ENCODE results near the gene TMEM170B. TPM values are rescaled to one million over a fixed set of nuclear protein-coding genes. Genes with fewer than 3 reads are reported as not detected.

TMEM170B gene
- total and polyA plus RNA-seq, 7 experiments from 2014 or later, result 0.29 to 12.7 (median 3.2) TPM

DNA sequence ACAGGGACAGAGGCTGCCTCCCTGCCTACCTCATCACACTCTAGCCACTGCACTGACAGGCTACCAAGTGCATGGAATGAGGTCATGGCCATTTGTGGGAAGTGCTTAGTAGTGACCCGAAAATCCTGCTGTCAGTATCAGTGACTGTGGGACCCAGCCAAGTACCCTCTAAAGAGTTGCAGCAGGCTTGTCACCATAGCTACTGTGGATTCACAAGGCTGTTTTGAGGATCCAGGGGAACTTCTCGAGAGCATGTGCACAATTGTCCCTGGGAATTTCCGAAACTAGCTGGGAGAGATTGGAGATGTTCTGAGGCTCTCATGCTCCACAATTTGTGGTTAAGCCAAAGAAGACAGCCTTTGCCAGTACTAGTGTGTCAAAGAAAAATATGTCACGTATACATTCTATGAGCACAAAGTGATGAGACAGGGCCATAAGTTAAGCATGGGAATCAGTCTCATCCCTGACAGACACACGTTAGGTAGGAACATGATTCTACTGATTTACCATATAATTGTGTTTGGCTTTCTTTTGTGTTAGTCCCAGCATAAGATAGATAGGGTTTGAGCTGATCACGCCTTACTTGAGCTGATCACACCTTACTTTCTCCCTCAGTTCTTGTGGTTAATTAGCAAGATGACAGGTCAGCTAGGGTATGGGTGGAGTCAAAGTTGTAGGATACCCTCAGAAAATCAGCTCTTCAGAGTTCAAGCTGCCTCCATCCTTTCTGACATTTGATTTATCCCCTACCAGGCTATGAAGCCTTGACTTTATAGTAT is 42.6 kb upstream of the TMEM170B start:
- H3K4me3 Mint-ChIP-seq, result no peak overlapping the region

DNA sequence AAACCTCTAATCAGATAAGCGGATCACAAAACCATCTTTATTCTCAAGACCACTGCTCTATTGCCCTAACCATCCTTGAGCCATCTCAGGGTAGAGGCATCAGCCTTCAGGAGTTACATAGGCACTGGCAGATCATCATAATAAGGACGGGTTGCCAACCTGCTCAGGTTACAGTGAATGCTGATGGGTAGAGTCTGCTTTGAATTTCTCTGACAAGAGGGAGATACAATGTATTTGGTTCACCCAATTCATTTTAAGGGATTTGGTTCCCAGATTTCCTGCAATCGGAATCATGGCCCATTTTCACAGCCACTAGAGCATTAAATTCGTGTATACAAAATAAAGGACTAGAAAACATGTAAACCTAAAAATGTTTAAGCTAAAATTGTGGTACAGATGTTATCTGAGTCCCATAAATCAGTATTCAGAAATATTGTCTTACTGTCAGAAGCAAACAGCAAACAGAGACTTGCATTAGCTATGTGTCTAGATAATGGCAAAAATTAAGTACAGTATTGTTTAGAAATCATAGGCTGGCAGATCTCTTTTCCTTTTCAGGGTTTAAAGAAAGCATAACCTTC is 41.9 kb upstream of the TMEM170B start:
- Mint-ChIP-seq H3K27me3 (no peaks in the 10 kb centered on the region), H3K9me3 (peaks cover 0 to 1% (median 0%) of the 10 kb centered on the region in 11 donors), H3K4me1 (peaks cover 0 to 3% (median 0%) of the 10 kb centered on the region in 7 donors), H3K4me3 (no peak overlapping the region), H3K27ac (no peak overlapping the region), H3K36me3 (no peaks in the 10 kb centered on the region)
- POLR2A ChIA-PET, result no interaction called here
- Histone ChIP-seq H3K27ac (ENCODE audit: low read depth, low read length) (no peak overlapping the region), H3K9me3 (ENCODE audit: control insufficient read depth in 2 of 3, low read length in 3 of 3) (no peaks in the 10 kb centered on the region), H3K4me3 (ENCODE audit: low read length) (no peak overlapping the region), H3K27me3 (ENCODE audit: control insufficient read depth in 2 of 2, insufficient read depth in 2 of 2, low read length in 2 of 2) (no peaks in the 10 kb centered on the region), H3K4me1 (ENCODE audit: control insufficient read depth in 2 of 2, insufficient read depth in 2 of 2, low read length in 2 of 2) (peaks cover 0 to 10% of the 10 kb centered on the region in 2 donors), H3K36me3 (ENCODE audit: control insufficient read depth in 2 of 3, insufficient read depth in 3 of 3, low read length in 3 of 3) (no peaks in the 10 kb centered on the region)
- no peak for ATAC-seq
- CTCF ChIA-PET, result interaction anchor here (0.6 to 6.5 kb wide), 20 partner anchors 9 to 874 kb away, joined by 3 to 46 read pairs (median 4); no protein-coding TSS in a partner anchor
- DNase-seq, result no peak
- intact Hi-C loops (cut with micrococcal nuclease), result loop anchor here (1.0 to 10.0 kb wide), 13 partner anchors 41 to 541 kb away; partner anchors contain the start of genes NEDD9 (in 2 of the 2), SMIM13 (in 2 of the 2) and TMEM170B (in 1 of the 2)

More for the DNA sequence above, 42.6 kb upstream of the TMEM170B start:
- POLR2A ChIA-PET, result no interaction called here
- Mint-ChIP-seq H3K4me1 (peaks cover 0 to 3% (median 0%) of the 10 kb centered on the region in 7 donors), H3K27me3 (no peaks in the 10 kb centered on the region), H3K9me3 (no peaks in the 10 kb centered on the region), H3K36me3 (no peaks in the 10 kb centered on the region), H3K27ac (no peak overlapping the region)
- H3K4me3 ChIP-seq (ENCODE audit: low read length), result no peak overlapping the region
- DNase-seq, result no peak
- H3K27ac ChIP-seq (ENCODE audit: low read depth, low read length), result no peak overlapping the region
- no peaks in the 10 kb centered on the region for H3K27me3 ChIP-seq (ENCODE audit: control insufficient read depth in 2 of 2, insufficient read depth in 2 of 2, low read length in 2 of 2)
- ATAC-seq, result no peak
- H3K4me1 ChIP-seq (ENCODE audit: control insufficient read depth in 2 of 2, insufficient read depth in 2 of 2, low read length in 2 of 2), result peaks cover 0 to 10% of the 10 kb centered on the region in 2 donors
- H3K36me3 ChIP-seq (ENCODE audit: control insufficient read depth in 2 of 3, insufficient read depth in 3 of 3, low read length in 3 of 3), result no peaks in the 10 kb centered on the region
- CTCF ChIA-PET, result interaction anchor here (0.6 to 6.5 kb wide), 14 partner anchors 8 to 873 kb away, joined by 3 to 46 read pairs (median 5); no protein-coding TSS in a partner anchor
- H3K9me3 ChIP-seq (ENCODE audit: control insufficient read depth in 2 of 3, low read length in 3 of 3), result no peaks in the 10 kb centered on the region
- intact Hi-C loops (cut with micrococcal nuclease), result loop anchor here in 1 of 2 donors (5.0 to 10.0 kb wide), 4 partner anchors 83 to 263 kb away; partner anchors contain the start of gene NEDD9

DNA sequence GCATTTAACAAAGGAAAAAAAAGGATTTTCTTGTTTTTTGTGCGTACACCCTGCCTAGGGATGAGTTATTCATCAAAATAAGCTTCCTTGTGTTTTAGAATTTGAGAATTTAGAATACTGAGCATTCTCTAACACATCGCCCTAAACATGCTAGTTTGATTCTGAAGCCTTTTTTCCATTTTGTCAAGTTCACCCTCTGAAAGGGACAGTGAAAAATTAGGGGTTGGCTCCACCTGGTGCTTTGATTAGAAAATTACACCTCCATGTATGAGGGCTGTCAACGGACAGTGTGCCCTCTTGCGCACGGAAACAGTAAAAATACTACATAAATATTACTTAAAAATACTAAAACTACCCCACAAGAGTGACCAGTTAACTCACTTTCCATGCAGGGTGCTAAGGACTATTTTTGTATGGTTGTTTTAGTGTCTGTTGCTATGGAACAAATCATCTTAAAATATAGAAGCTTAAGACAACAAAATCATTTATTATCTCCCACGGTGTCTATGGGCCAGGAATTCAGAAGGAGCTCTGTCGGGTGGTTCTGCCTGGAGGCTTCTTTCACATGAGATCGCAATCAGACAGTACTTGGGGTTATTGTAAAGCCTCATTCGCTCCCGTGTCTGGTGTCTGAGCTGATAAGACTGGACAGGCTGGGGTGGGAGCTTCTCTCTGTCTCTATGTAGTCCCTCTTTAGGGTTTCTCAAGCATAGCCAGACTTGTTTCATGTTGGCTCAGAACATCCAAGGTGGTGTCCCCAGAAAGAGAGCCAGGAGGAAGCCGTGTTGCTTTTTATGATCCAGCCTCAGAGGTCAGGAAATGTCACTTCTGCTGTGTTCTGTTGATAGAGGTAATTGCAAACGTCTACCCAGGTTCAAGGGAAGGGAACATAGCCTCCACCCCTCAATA is 41.1 kb upstream of the TMEM170B start:
- Mint-ChIP-seq H3K27ac (no peak overlapping the region), H3K4me1 (peaks cover 0 to 3% (median 0%) of the 10 kb centered on the region in 7 donors), H3K9me3 (peaks cover 0 to 6% (median 0%) of the 10 kb centered on the region in 11 donors), H3K27me3 (no peaks in the 10 kb centered on the region), H3K4me3 (no peak overlapping the region), H3K36me3 (no peaks in the 10 kb centered on the region)
- Histone ChIP-seq H3K36me3 (ENCODE audit: control insufficient read depth in 2 of 3, insufficient read depth in 3 of 3, low read length in 3 of 3) (no peaks in the 10 kb centered on the region), H3K9me3 (ENCODE audit: control insufficient read depth in 2 of 3, low read length in 3 of 3) (no peaks in the 10 kb centered on the region), H3K4me3 (ENCODE audit: low read length) (no peak overlapping the region), H3K27ac (ENCODE audit: low read depth, low read length) (no peak overlapping the region), H3K27me3 (ENCODE audit: control insufficient read depth in 2 of 2, insufficient read depth in 2 of 2, low read length in 2 of 2) (no peaks in the 10 kb centered on the region), H3K4me1 (ENCODE audit: control insufficient read depth in 2 of 2, insufficient read depth in 2 of 2, low read length in 2 of 2) (peaks cover 0 to 10% of the 10 kb centered on the region in 2 donors)
- intact Hi-C loops (cut with micrococcal nuclease), result loop anchor here (1.0 to 10.0 kb wide), 13 partner anchors 40 to 542 kb away; partner anchors contain the start of genes NEDD9 (in 2 of the 2), SMIM13 (in 2 of the 2) and TMEM170B (in 1 of the 2)
- ChIA-PET POLR2A (interaction anchor here (0.7 kb wide), 1 partner anchor 325 kb away, joined by 3 read pairs; no protein-coding TSS in a partner anchor), CTCF (interaction anchor here (0.7 to 6.5 kb wide), 24 partner anchors 9 to 874 kb away, joined by 3 to 46 read pairs (median 4); no protein-coding TSS in a partner anchor)
- ATAC-seq (peak; percentile 95), DNase-seq (peak; percentile 35 to 85 (median 78))

DNA sequence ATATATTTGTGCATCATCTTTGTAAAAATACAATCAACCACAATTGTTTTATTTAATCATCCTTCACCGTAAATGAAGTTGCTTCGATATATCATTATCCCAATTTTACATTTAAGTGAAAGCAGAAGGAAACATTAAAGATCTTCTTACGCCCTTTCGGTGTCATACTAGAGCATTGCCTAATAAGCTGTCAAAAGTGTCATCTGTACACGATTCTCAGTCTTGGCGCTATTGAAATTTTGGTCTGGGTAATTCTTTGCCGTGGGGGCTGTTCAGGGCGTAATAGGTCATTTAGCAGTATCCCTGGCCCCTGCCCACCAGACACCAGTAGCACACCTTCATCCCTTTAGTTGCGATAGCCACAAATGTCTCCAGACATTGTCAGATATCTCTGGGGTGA is 40.4 kb upstream of the TMEM170B start:
- DNase-seq, result no peak
- CTCF ChIA-PET, result interaction anchor here (0.6 to 6.5 kb wide), 20 partner anchors 11 to 440 kb away, joined by 3 to 46 read pairs (median 4); no protein-coding TSS in a partner anchor
- intact Hi-C loops (cut with micrococcal nuclease), result loop anchor here (2.0 to 10.0 kb wide), 5 partner anchors 40 to 265 kb away; partner anchors contain the start of genes NEDD9 (in 1 of the 2) and TMEM170B (in 1 of the 2)
- peaks cover 0 to 3% (median 0%) of the 10 kb centered on the region in 7 donors for H3K4me1 Mint-ChIP-seq
- Histone ChIP-seq H3K36me3 (ENCODE audit: control insufficient read depth in 2 of 3, insufficient read depth in 3 of 3, low read length in 3 of 3) (no peaks in the 10 kb centered on the region), H3K4me3 (ENCODE audit: low read length) (no peak overlapping the region), H3K27ac (ENCODE audit: low read depth, low read length) (no peak overlapping the region), H3K27me3 (ENCODE audit: control insufficient read depth in 2 of 2, insufficient read depth in 2 of 2, low read length in 2 of 2) (no peaks in the 10 kb centered on the region), H3K4me1 (ENCODE audit: control insufficient read depth in 2 of 2, insufficient read depth in 2 of 2, low read length in 2 of 2) (peaks cover 0 to 10% of the 10 kb centered on the region in 2 donors), H3K9me3 (ENCODE audit: control insufficient read depth in 2 of 3, low read length in 3 of 3) (no peaks in the 10 kb centered on the region)
- H3K27ac Mint-ChIP-seq, result no peak overlapping the region
- POLR2A ChIA-PET, result interaction anchor here (0.7 kb wide), 1 partner anchor 325 kb away, joined by 3 read pairs; no protein-coding TSS in a partner anchor
- ATAC-seq, result peak; percentile 10
- peaks cover 0 to 2% (median 0%) of the 10 kb centered on the region in 5 donors for H3K27me3 Mint-ChIP-seq
- H3K4me3 Mint-ChIP-seq, result no peak overlapping the region
- no peaks in the 10 kb centered on the region for H3K36me3 Mint-ChIP-seq
- H3K9me3 Mint-ChIP-seq, result peaks cover 0 to 6% (median 0%) of the 10 kb centered on the region in 11 donors

DNA sequence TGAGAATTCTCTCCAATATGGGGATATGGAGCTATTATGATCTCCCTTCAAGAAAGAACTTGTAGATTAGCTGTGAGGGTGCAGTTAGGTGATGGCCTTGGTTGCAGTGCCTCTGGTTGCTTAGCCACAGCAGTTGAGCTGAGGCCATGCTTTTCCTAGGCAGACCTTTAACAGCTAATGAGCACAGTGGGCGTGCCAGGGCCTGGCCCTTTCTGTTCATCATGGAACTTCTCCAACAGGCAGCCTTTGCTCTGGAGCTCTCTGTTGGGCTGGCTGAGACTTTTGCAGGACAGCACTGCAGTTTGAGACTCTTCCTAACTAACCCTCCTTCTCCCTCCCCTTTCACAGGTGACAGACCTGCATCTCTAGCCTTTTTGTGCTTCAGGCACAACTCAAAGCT is 39.7 kb upstream of the TMEM170B start:
- no peak overlapping the region for H3K27ac Mint-ChIP-seq
- H3K4me1 Mint-ChIP-seq, result peaks cover 0 to 3% (median 0%) of the 10 kb centered on the region in 7 donors
- no peaks in the 10 kb centered on the region for H3K36me3 Mint-ChIP-seq
- no peaks in the 10 kb centered on the region for H3K27me3 ChIP-seq (ENCODE audit: control insufficient read depth in 2 of 2, insufficient read depth in 2 of 2, low read length in 2 of 2)
- H3K4me3 ChIP-seq (ENCODE audit: low read length), result no peak overlapping the region
- no peak for DNase-seq
- intact Hi-C loops (cut with micrococcal nuclease), result loop anchor here (2.0 to 10.0 kb wide), 5 partner anchors 39 to 266 kb away; partner anchors contain the start of genes NEDD9 (in 1 of the 2) and TMEM170B (in 1 of the 2)
- ChIA-PET CTCF (interaction anchor here (0.6 to 6.5 kb wide), 9 partner anchors 13 to 439 kb away, joined by 3 to 46 read pairs (median 3); no protein-coding TSS in a partner anchor), POLR2A (no interaction called here)
- H3K9me3 Mint-ChIP-seq, result peaks cover 0 to 6% (median 0%) of the 10 kb centered on the region in 11 donors
- peaks cover 0 to 4% (median 0%) of the 10 kb centered on the region in 5 donors for H3K27me3 Mint-ChIP-seq
- no peak overlapping the region for H3K4me3 Mint-ChIP-seq
- H3K36me3 ChIP-seq (ENCODE audit: control insufficient read depth in 2 of 3, insufficient read depth in 3 of 3, low read length in 3 of 3), result no peaks in the 10 kb centered on the region
- ATAC-seq, result no peak
- H3K4me1 ChIP-seq (ENCODE audit: control insufficient read depth in 2 of 2, insufficient read depth in 2 of 2, low read length in 2 of 2), result peaks cover 0 to 10% of the 10 kb centered on the region in 2 donors
- no peaks in the 10 kb centered on the region for H3K9me3 ChIP-seq (ENCODE audit: control insufficient read depth in 2 of 3, low read length in 3 of 3)
- H3K27ac ChIP-seq (ENCODE audit: low read depth, low read length), result no peak overlapping the region
